ENCODE measurements around the gene RAB20. TPM values are rescaled to one million over a fixed set of nuclear protein-coding genes. Genes with fewer than 3 reads are reported as not detected.

RAB20 gene
- total RNA-seq, 1 experiment from 2014 or later, result 10.6 TPM

DNA sequence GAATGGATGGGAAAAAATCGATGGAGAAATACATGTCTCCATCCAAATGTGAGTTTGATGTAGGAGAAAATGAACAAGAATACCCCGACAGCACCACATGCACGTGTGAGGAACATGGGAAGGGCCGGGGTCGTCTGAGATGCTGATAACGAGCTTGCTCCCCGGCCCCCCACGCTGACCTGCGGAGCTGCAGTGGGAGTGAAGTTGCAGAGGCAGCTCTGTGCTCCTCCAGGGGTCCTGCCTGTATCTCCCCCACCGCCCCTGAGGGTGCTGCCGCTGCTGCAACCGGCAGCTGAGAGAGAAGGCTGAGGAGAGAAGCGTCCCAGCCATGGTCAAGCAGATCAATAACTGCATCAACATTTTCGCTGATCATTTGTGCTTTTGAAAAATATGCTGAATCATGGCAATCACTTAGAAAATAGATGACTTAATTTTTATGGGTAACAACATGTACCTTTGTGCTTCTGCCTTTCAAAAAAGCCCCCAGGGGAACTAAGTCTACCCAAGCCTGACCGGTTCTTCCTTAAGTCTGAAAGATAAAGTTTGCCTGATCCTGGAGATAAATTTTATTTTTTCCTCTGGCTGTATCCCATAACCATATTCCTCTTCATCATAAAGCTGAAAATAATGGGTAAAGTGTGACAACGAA, 35.6 kb upstream of the RAB20 start:
- DNase-seq (ENCODE audit: low read depth, low spot score), result no peak
- Histone ChIP-seq H3K4me2 (ENCODE audit: low read length) (no peak overlapping the region), H3K36me3 (ENCODE audit: control insufficient read depth in 1 of 2, insufficient read depth in 2 of 2, low read length in 2 of 2) (no peaks in the 10 kb centered on the region), H3K9me3 (ENCODE audit: control insufficient read depth in 1 of 2, insufficient read depth in 1 of 2, low read depth in 1 of 2, low read length in 2 of 2) (no peaks in the 10 kb centered on the region), H3K4me3 (replicated peaks in 1 of 2; ENCODE audit: low read depth in 1 of 2, low read length in 2 of 2) (no peak overlapping the region), H3K4me1 (ENCODE audit: control insufficient read depth in 1 of 2, insufficient read depth in 2 of 2, low read length in 2 of 2) (peaks cover 0 to 2% of the 10 kb centered on the region in 2 experiments; a peak in 1 of 4 replicates), H3K9ac (ENCODE audit: low read length) (no peak overlapping the region), H3K9me2 (ENCODE audit: insufficient read depth) (no peaks in the 10 kb centered on the region), H2AFZ (ENCODE audit: low read depth, low read length, poor library complexity, severe bottlenecking) (no peak overlapping the region), H3K27me3 (ENCODE audit: insufficient read depth, low read length) (no peaks in the 10 kb centered on the region), H3K79me2 (ENCODE audit: insufficient read depth, low read length) (no peaks in the 10 kb centered on the region), H3K27ac (ENCODE audit: low read depth, low read length) (no peak overlapping the region), H4K20me1 (ENCODE audit: insufficient read depth) (no peaks in the 10 kb centered on the region)
- ChIA-PET RAD21 (ENCODE audit: low non-redundant PET in 1 of 2, low total read pairs in 2 of 2, uncharacterized antibody in 2 of 2, unreplicated experiment in 2 of 2) (no interaction called here), POLR2A (no interaction called here), CTCF (interaction anchor here (0.6 kb wide), 1 partner anchor 180 kb away, joined by 3 read pairs; no protein-coding TSS in a partner anchor)
- no peak for ATAC-seq
- TF ChIP-seq POLR2AphosphoS5 (IDR thresholded peaks at IDR 0.05; ENCODE audit: low read depth, low read length), result no peak
- no peak for TF ChIP-seq SIN3A (IDR thresholded peaks at IDR 0.05; ENCODE audit: low read depth)
- TF ChIP-seq, protein P1, sequence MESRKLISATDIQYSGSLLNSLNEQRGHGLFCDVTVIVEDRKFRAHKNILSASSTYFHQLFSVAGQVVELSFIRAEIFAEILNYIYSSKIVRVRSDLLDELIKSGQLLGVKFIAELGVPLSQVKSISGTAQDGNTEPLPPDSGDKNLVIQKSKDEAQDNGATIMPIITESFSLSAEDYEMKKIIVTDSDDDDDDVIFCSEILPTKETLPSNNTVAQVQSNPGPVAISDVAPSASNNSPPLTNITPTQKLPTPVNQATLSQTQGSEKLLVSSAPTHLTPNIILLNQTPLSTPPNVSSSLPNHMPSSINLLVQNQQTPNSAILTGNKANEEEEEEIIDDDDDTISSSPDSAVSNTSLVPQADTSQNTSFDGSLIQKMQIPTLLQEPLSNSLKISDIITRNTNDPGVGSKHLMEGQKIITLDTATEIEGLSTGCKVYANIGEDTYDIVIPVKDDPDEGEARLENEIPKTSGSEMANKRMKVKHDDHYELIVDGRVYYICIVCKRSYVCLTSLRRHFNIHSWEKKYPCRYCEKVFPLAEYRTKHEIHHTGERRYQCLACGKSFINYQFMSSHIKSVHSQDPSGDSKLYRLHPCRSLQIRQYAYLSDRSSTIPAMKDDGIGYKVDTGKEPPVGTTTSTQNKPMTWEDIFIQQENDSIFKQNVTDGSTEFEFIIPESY (IDR thresholded peaks at IDR 0.05; ENCODE audit: extremely low read depth, insufficient replicate concordance, low read length), result no peak
- TF ChIP-seq POLR2A (IDR thresholded peaks at IDR 0.05; ENCODE audit: borderline replicate concordance, extremely low read depth, insufficient read depth, insufficient read length), result no peak
- TF ChIP-seq CEBPB (IDR thresholded peaks at IDR 0.05; ENCODE audit: low read depth), result no peak
- no peak for TF ChIP-seq SP1 (IDR thresholded peaks at IDR 0.05; ENCODE audit: low read depth)
- TF ChIP-seq FOSL1 (IDR thresholded peaks at IDR 0.05; ENCODE audit: low read depth), result no peak
- no peak for TF ChIP-seq YY1 (IDR thresholded peaks at IDR 0.05; ENCODE audit: extremely low read depth, insufficient replicate concordance, low read depth, low read length)
- TF ChIP-seq JUND (IDR thresholded peaks at IDR 0.05), result no peak
- TF ChIP-seq, protein P2, sequence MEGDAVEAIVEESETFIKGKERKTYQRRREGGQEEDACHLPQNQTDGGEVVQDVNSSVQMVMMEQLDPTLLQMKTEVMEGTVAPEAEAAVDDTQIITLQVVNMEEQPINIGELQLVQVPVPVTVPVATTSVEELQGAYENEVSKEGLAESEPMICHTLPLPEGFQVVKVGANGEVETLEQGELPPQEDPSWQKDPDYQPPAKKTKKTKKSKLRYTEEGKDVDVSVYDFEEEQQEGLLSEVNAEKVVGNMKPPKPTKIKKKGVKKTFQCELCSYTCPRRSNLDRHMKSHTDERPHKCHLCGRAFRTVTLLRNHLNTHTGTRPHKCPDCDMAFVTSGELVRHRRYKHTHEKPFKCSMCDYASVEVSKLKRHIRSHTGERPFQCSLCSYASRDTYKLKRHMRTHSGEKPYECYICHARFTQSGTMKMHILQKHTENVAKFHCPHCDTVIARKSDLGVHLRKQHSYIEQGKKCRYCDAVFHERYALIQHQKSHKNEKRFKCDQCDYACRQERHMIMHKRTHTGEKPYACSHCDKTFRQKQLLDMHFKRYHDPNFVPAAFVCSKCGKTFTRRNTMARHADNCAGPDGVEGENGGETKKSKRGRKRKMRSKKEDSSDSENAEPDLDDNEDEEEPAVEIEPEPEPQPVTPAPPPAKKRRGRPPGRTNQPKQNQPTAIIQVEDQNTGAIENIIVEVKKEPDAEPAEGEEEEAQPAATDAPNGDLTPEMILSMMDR (IDR thresholded peaks at IDR 0.05 in 2 of 3, conservative IDR thresholded peaks at IDR 0.05 in 1 of 3; ENCODE audit: borderline replicate concordance in 1 of 3, insufficient read depth in 1 of 3, low read depth in 2 of 3, low read length in 2 of 3), result no peak
- no peak for TF ChIP-seq EGR1 (IDR thresholded peaks at IDR 0.05; ENCODE audit: low read depth)
- no peak for TF ChIP-seq SRF (IDR thresholded peaks at IDR 0.05; ENCODE audit: low read depth)
- TF ChIP-seq EZH2phosphoT487 (IDR thresholded peaks at IDR 0.05; ENCODE audit: borderline replicate concordance), result no peak
- intact Hi-C loops (cut with micrococcal nuclease), result loop anchor here (10.0 kb wide), 2 partner anchors 142 to 458 kb away; no protein-coding TSS in a partner anchor
- BruUV-seq (replicated peaks), result no TSS peak

Data from HCT116 (cell line).